Measurements from ENCODE around the gene OXGR1. TPM values are rescaled to one million over a fixed set of nuclear protein-coding genes. Genes with fewer than 3 reads are reported as not detected.

OXGR1 gene
- total RNA-seq, 1 experiment from 2014 or later = not detected

GRCh38 chr13:96958286-96958891, 35.9 kb downstream of the OXGR1 start:
- POLR2A ChIA-PET = no interaction called here

GRCh38 chr13:96952595-96952994, 41.7 kb downstream of the OXGR1 start:
- Histone ChIP-seq H3K27me3 (ENCODE audit: control insufficient read depth, insufficient read depth, low read length) (no peaks in the 10 kb centered on the region), H3K4me1 (ENCODE audit: control insufficient read depth, insufficient read depth, low read length) (no peaks in the 10 kb centered on the region), H3K36me3 (ENCODE audit: control insufficient read depth, insufficient read depth, low read length) (no peaks in the 10 kb centered on the region), H3K27ac (ENCODE audit: low read length) (no peak overlapping the region), H3K9me3 (ENCODE audit: control insufficient read depth, insufficient read depth, low read depth, low read length) (no peaks in the 10 kb centered on the region), H3K4me3 (ENCODE audit: low read depth in 2 of 2, low read length in 2 of 2) (no peak overlapping the region)
- CTCF ChIA-PET = no interaction called here
- ATAC-seq = no peak
- no peak for DNase-seq (ENCODE audit: low read depth, low spot score)
- POLR2A ChIA-PET = no interaction called here
- intact Hi-C loops (cut with micrococcal nuclease; ENCODE audit: unreplicated experiment) (loop anchor here (10.0 kb wide), 1 partner anchor 928 kb away; no protein-coding TSS in a partner anchor), in situ Hi-C loops (cut with HindIII; ENCODE audit: low pct_unique_long_range_greater_than_20kb, low sequenced_read_pairs) (no loop called here)
- no peak for TF ChIP-seq TCF7L2 (IDR thresholded peaks at IDR 0.05; ENCODE audit: low read depth, low read length)
- no peak for TF ChIP-seq REST (IDR thresholded peaks at IDR 0.05; ENCODE audit: insufficient read depth in 1 of 2, low read depth in 2 of 2, low read length in 1 of 2)
- TF ChIP-seq SIN3A (IDR thresholded peaks at IDR 0.05; ENCODE audit: borderline replicate concordance, insufficient read depth, low read depth, low read length) = no peak
- no peak for TF ChIP-seq POLR2AphosphoS5 (IDR thresholded peaks at IDR 0.05; ENCODE audit: low read depth, low read length)
- TF ChIP-seq CTCF (IDR thresholded peaks at IDR 0.05) = no peak
- BruUV-seq (replicated peaks) = no TSS peak

More at GRCh38 chr13:96958286-96958891, 35.9 kb downstream of the OXGR1 start:
- Histone ChIP-seq H3K27me3 (ENCODE audit: control insufficient read depth, insufficient read depth, low read length) (no peaks in the 10 kb centered on the region), H3K9me3 (ENCODE audit: control insufficient read depth, insufficient read depth, low read depth, low read length) (no peaks in the 10 kb centered on the region), H3K4me1 (ENCODE audit: control insufficient read depth, insufficient read depth, low read length) (no peaks in the 10 kb centered on the region), H3K4me3 (ENCODE audit: low read depth in 2 of 2, low read length in 2 of 2) (no peak overlapping the region), H3K27ac (ENCODE audit: low read length) (no peak overlapping the region), H3K36me3 (ENCODE audit: control insufficient read depth, insufficient read depth, low read length) (no peaks in the 10 kb centered on the region)
- TF ChIP-seq POLR2AphosphoS5 (IDR thresholded peaks at IDR 0.05; ENCODE audit: low read depth, low read length) (no peak), CTCF (IDR thresholded peaks at IDR 0.05) (peak; percentile 71; the same call in 1 of the 2 replicates)
- intact Hi-C loops (cut with micrococcal nuclease; ENCODE audit: unreplicated experiment) (loop anchor here (5.0 to 10.0 kb wide), 2 partner anchors 136 to 934 kb away; no protein-coding TSS in a partner anchor), in situ Hi-C loops (cut with HindIII; ENCODE audit: low pct_unique_long_range_greater_than_20kb, low sequenced_read_pairs) (no loop called here)
- ATAC-seq (peak; percentile 63; the same call in 1 of the 2 replicates), DNase-seq (ENCODE audit: low read depth, low spot score) (no peak)
- no TSS peak for BruUV-seq (replicated peaks)
- CTCF ChIA-PET = interaction anchor here (0.5 to 1.2 kb wide), 3 partner anchors 9 to 1090 kb away, joined by 3 to 4 read pairs (median 3); no protein-coding TSS in a partner anchor

Data from Panc1 (cell line).